Islet precursor cell (in vitro differentiated cells): Measurements from ENCODE around the gene DAGLB.
A peak's percentile ranks its signal among the peaks of the same experiment; 100 is the strongest.
"Not testable (repeated sequence)": the region's sequence is repeated elsewhere in the genome, so short reads cannot be mapped to it uniquely, and the experiment has no call there.

Source experiments
- DNase-seq: peaks from one replicate; pipeline ENCODE4 v3.0.0-alpha.2; 2018

Gene DAGLB

GRCh38 chr7:6395898-6396595 lies 51.7 kb downstream of the DAGLB start:
- DNase-seq, result no peak

GRCh38 chr7:6394114-6394513 lies 53.6 kb downstream of the DAGLB start:
- no peak for DNase-seq

- peak; percentile 73 for DNase-seq
Observed at GRCh38 chr7:6393667-6394056, 54.1 kb downstream of the DAGLB start.

DNA sequence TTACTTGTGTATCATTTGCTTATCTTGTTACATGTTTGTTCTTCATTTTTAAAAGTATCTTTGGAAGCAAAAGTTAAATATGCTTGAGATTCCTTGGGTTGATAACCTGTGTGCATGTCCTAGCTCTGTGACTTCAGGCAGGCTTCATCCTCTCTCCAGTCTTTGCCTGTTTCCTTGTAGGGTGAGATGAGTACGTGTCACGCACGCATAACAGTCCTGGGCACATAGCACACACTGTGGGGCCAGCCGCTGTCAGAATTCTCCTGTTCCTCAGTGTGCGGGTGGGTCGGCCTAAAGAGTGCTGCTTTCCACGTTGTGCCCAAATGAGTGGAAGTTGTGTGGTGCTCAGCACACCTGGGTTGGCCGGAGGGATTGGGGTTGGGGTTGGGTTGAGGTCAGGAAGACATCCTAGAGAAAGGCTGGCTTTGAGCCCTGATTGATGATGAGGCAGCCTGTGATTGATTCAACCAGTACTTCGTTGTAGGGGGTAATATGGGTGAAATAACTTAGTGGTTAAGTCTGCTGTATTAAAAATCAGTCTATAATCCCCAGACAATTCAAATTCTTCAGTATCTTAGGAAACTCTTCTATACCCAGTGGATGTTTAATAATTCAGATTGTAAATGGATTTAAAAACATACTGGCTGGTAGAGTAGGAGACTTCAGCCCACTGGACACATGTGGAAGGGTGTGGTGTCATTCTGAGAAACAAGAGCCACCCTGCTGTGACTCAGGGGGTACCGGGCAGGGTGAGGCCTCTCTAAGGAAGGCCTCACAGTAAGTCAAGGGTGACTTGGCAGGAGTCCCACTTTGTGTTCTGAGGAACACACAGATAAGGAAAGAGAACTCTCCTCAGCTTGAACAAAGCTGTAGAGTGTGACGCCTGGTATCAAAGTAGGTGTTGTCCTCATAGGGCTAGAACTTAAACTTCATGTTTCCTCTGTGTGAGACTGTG lies 54.8 kb downstream of the DAGLB start:
- no peak for DNase-seq

- no peak for DNase-seq
Observed at GRCh38 chr7:6389728-6390127, 58.0 kb downstream of the DAGLB start.

- no peak for DNase-seq
Observed at GRCh38 chr7:6387734-6388294, 59.9 kb downstream of the DAGLB start.

- no peak for DNase-seq
Observed at GRCh38 chr7:6386779-6387178, 61.0 kb downstream of the DAGLB start.

- no peak for DNase-seq
Observed at GRCh38 chr7:6385909-6386560, 61.7 kb downstream of the DAGLB start.

DNA sequence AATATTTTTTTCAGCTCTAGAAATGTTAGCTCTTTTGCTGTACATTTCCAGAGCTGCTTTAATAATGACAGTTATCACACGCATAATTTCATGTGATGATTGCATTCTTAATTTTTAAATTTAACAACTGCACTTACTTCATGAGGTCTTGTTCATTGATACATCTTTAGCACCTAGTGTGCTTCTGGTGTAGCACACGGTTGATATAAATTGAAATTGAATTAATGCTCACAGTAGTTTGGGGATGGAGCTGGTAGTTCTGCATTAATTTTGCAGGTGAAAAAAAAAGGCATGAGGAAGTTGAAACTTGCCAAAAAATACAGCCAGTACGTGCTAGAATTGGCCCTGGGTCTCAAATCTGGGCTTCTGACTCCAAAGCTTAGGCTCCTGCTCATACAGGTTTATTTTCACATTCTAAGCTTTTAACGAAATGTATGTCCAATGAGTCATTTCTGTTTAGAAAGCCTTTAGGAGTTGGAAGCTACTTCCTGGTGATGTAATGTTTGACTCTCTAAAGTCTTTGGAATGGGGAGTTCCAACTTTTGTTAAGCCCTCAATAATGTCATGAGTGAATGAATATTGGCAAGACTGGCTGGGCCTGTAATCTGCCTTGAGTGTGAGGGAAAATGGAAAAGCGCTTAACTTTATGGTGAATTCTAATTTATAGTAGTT lies 62.5 kb downstream of the DAGLB start:
- no peak for DNase-seq

DNA sequence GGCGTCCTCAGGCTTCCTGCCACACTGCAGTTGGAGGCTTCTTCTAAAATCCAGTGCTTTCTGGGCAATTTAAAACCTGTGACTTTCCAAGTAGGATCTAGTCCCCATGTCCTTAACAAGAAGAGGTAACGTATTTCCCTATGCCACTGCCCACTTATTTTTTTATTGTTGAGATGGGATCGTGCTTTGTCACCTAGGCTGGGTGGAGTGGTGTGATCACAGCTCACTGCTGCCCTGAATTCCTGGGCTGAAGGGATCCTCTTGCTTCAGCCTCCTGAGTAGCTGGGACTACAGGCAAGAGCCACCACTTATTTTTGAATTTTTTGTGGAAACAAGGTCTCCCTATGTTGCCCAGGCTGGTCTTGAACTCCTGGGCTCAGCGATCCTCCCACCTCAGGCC lies 63.4 kb downstream of the DAGLB start:
- DNase-seq, result no peak

DNA sequence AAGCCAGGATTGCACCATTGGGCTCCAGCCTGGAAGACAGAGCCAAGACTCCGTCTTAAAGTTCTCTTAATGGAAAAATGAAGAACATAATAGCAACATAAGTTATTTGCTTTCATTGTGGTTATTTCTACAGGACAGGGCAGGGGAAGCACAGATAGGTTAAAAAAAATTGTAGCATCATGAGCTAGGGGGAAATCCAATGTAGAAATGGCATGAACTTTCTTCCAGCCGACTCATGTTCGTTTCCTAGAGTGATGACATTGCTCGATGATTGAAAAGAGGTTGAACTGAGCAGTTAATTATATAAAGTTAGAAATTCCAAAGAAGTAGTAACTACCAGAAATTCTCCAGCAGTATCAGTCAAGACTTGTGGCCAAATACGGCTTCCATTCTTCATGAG lies 64.9 kb downstream of the DAGLB start:
- DNase-seq, result no peak

DNA sequence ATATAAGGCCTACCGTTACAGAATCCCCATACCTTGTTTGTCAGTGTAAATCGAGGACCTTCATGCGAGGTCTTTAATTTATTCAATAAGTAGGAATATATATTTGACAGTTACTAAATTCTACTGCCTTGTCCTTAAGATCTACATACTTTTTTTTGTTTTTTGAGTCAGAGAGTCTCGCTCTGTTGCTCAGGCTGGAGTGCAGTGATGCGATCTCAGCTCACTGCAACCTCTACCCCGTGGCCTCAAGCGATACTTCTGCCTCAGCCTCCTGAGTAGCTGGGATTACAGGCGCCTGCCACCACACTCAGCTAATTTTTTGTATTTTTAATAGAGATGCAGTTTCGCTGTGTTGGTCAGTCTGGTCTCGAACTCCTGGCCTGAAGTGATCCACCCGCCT lies 65.9 kb downstream of the DAGLB start:
- DNase-seq, result not testable (repeated sequence)

GRCh38 chr7:6380310-6381095 lies 67.3 kb downstream of the DAGLB start:
- DNase-seq, result no peak

DNA sequence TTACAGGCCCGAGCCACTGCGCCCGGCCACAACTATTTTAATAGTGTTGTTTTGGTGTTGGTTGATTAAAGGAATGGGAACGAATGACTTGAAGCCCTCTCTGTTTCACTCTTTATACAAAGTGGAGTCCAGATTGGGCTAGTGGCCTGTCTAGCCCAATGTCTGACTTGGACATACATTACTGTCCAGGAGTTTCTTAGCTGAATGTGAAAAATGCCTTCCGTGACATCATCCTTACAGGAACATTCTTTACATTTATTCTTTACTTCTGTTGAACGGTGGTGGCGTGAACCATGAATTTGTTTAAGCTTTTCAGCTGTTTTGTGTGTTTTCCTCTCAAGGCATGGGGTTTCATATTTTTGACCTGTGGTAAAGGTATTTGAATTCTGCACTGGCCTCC lies 67.9 kb downstream of the DAGLB start:
- no peak for DNase-seq

DNA sequence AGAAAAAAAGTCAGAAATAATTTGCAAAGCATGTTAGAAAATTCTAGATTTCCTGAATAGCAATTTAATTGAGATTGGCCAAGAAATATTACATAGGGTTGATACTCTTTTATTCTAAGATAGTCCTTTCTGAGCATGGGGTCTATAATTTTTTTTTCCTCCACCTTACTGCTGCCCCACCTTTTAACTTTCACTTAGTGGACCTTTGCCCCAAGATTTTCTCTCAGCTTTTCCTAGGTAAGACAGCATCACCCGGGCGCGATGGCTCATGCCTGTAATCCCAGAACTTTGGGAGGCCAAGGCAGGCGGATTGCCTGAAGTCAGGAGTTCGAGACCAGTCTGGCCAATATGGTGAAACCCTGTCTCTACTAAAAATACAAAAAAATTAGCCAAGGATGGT lies 69.2 kb downstream of the DAGLB start:
- not testable (repeated sequence) for DNase-seq

- DNase-seq, result no peak
Observed at GRCh38 chr7:6376820-6377219, 70.9 kb downstream of the DAGLB start.

DNA sequence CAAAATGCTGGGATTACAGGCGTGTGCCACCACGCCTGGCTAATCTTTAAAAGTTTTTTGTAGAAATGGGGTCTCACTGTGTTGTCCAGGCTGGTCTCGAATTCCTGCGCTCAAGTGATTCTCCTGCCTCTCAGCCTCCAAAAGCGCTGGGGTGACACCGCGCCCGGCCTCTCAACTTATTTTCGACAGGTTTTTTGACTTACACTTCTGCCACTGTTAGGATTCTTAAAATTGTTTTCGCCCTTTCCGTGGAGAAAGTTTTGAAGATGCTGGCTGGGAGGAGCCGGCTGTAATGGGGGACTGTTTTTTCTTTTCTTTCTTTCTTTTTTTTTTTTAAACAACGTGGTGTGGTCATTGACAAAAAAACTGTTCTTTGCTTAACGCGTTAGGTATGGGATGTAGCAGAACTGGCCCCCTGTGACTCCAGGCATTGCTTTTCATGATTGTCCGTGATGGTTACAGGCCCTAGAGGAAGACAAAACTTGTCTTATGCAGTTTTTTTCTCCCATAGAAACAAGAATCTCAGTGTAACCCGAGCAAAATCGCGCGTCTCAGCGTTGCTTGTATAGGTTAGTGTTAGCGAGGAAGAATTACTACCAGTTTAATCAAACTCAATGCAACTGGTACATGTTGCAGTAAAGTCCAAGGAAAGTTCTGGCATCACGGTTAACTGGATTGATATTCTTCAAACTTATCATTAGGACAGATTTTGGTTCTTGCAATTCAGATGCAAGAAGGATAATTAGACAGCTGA lies 72.2 kb downstream of the DAGLB start:
- DNase-seq, result no peak

- DNase-seq, result no peak
Observed at GRCh38 chr7:6367701-6368211, 80.0 kb downstream of the DAGLB start.

DNA sequence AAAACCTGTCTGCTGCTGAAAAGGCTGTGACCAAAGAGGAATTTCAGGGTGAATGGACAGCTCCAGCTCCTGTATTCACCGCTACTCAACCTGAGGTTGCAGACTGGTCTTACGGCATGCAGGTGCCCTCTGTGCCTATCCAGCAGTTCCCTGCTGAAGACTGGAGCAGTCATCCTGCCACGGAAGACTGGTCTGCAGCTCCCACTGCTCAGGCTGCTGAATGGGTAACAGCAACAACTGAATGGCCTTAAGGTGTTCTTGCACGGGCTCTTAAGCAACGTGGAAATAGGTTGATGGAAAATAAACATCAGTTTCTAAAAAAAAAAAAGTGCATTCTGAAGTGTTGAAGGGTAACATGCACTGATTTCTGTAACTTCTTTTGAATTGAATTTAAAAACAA lies 82.3 kb downstream of the DAGLB start:
- no peak for DNase-seq

- DNase-seq, result no peak
Observed at GRCh38 chr7:6360841-6361240, 86.9 kb downstream of the DAGLB start.

GRCh38 chr7:6359734-6360133 lies 88.0 kb downstream of the DAGLB start:
- DNase-seq, result no peak
